OCI-LY1 (cell line): ENCODE measurements around the gene PIAS4.

Experiments
- EZH2 ChIP-seq: fragments of 200-600 bp; sonication (generic), shearing (Covaris generic); IDR thresholded peaks from 2 replicates; pipeline ENCODE4 v1.8.0; 2017; ENCODE audit warnings: borderline replicate concordance, mixed run types, mild to moderate bottlenecking, antibody characterized with exemption, low read length, moderate library complexity, mixed read lengths
- TF ChIP-seq, protein P1 (sequence below): fragments of 200-600 bp; sonication (generic), shearing (Covaris generic); IDR thresholded peaks from 2 replicates; pipeline ENCODE4 v1.5.1; 2017; ENCODE audit warnings: mild to moderate bottlenecking, antibody characterized with exemption, low read length, moderate library complexity, mixed read lengths

DNA sequence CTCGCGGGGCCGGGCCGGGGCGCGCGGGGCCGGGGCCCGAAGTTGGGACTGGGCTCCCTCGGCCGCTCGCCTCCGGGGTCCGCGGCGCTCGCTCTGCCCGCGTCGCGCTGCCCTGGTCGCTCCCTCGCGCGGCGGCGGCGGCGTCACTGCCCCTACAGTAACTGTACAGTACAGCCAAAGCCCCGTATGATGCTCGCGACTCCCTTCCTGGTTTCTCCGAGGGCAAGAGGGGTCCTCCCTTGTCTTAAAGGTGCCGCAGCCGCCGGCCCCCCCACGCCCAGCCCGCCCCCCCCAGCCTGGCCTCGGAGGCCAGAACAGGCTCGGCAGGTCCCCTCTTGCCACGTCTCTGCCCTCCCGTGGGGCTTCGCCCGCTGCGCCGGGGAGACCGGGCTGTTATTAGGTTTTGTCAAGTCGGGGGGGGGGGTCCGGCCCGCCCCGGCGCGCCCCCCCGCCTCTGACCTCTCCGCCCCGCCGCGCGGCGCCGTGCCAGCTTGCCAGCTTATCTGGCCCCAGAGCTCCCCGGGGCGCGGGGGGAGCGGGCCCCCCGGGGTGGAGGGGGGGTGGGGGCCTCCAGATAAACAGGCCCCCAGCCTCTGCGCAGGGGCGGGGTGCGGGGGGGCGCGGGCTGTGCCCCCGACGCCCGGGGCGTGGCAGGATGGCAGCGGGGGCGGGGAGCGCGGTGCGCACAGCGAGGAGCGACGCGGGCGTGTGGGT is 59.3 kb downstream of the PIAS4 start, which contains the start of gene ZBTB7A:
- no peak for TF ChIP-seq EZH2
- TF ChIP-seq, protein P1, sequence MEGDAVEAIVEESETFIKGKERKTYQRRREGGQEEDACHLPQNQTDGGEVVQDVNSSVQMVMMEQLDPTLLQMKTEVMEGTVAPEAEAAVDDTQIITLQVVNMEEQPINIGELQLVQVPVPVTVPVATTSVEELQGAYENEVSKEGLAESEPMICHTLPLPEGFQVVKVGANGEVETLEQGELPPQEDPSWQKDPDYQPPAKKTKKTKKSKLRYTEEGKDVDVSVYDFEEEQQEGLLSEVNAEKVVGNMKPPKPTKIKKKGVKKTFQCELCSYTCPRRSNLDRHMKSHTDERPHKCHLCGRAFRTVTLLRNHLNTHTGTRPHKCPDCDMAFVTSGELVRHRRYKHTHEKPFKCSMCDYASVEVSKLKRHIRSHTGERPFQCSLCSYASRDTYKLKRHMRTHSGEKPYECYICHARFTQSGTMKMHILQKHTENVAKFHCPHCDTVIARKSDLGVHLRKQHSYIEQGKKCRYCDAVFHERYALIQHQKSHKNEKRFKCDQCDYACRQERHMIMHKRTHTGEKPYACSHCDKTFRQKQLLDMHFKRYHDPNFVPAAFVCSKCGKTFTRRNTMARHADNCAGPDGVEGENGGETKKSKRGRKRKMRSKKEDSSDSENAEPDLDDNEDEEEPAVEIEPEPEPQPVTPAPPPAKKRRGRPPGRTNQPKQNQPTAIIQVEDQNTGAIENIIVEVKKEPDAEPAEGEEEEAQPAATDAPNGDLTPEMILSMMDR, result no peak
